Measurements from ENCODE around the gene GUCA2A.

- TF ChIP-seq EZH2phosphoT487 (IDR thresholded peaks at IDR 0.05; ENCODE audit: low read depth, severe bottlenecking, unreplicated experiment): no peak
- TF ChIP-seq, protein P1, sequence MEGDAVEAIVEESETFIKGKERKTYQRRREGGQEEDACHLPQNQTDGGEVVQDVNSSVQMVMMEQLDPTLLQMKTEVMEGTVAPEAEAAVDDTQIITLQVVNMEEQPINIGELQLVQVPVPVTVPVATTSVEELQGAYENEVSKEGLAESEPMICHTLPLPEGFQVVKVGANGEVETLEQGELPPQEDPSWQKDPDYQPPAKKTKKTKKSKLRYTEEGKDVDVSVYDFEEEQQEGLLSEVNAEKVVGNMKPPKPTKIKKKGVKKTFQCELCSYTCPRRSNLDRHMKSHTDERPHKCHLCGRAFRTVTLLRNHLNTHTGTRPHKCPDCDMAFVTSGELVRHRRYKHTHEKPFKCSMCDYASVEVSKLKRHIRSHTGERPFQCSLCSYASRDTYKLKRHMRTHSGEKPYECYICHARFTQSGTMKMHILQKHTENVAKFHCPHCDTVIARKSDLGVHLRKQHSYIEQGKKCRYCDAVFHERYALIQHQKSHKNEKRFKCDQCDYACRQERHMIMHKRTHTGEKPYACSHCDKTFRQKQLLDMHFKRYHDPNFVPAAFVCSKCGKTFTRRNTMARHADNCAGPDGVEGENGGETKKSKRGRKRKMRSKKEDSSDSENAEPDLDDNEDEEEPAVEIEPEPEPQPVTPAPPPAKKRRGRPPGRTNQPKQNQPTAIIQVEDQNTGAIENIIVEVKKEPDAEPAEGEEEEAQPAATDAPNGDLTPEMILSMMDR (IDR thresholded peaks at IDR 0.05; ENCODE audit: poor library complexity): no peak
Observed at GRCh38 chr1:42191319-42191718, 26.8 kb upstream of the GUCA2A start.
